GM18502 (cell line): ENCODE results near the gene USP6NL.

ENCODE experiments used
- ATAC-seq: cut with Tn5 transposase; IDR thresholded peaks from one replicate; pipeline ENCODE4 v1.9.1; 2021; ENCODE audit warnings: mild to moderate bottlenecking; ENCODE audit not compliant: unreplicated experiment, poor library complexity

The USP6NL gene

DNA sequence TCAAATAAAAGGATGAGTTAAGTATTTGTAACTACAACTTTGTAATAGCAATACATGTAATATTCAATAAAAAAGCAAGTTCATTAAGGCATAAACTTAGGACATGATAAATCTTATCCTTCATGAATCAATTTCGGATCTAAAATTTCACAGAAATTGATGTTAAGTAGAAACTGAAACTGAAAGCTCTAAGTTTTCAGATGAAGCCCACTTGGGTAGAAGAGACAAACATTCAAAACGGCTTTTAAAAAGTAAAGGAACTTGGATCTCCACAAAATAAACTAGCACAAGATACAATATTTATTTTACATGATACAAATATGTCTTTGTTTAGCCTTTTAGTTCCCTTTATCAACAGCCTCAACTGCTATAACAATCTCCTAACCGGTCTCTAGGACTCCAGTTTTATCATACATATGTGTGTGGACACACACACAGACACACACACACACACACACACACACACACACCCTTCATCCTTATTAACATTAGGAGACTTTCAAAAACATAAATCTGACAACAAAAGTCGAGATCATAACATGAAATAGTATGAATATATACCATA is 83.7 kb downstream of the USP6NL start:
- no peak for ATAC-seq

DNA sequence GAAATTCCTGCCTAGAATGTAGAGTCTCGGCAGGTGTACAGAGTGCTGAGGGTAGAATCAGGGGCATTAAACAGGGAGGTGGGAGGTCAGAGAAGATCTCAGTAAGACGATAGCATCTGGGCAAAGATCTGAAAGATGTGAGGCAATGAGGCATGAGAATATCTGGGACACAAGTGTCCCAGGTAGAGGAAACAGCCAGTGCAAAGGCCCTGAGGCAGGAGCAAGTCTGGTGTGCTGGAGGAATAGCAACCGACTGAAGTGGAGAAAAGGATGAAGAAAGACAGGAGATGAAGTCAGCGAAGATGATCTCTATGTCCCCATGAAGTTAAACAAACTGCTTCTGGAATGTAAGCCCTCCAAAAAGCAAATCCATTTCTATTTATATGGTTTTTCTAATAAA is 84.4 kb downstream of the USP6NL start:
- no peak for ATAC-seq

DNA sequence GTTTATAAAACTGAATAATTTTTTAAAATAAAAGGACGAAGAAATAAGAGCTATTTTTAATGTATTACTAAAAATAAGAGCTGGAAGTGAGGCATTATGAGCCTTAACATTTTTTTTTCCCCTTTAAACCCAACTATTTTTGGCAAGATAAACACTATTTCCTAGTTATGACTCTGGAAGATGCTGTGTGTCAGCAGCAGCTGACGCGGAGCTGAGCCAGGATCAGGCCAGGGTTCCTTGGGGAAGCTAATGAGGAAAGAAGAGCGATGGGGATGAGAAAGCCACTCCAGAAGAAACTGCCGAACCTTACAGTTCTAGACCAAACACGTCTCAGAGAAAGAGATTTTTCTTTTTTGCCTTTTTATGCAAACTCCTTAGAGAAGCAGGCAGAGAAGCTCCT is 85.9 kb downstream of the USP6NL start:
- ATAC-seq: no peak

DNA sequence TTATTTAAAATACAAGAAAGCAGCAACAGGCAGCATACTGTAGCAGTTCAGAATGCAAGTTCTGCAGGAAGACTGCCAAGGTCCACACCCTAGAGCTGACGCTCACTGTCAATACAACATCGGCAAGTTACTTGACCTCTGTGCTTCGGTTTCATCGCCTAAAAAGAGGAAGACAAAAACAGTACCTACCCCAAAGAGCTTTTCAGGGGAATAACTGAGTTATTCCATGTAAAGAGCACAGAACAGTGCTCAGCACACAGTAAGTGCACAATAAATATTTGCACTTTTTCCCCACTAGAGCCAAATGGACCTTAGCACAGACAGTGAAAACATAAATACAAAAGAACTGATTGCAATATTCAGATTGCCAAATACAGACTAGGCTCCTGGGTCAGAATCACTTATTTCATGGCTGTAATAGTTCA is 88.6 kb downstream of the USP6NL start:
- no peak for ATAC-seq

DNA sequence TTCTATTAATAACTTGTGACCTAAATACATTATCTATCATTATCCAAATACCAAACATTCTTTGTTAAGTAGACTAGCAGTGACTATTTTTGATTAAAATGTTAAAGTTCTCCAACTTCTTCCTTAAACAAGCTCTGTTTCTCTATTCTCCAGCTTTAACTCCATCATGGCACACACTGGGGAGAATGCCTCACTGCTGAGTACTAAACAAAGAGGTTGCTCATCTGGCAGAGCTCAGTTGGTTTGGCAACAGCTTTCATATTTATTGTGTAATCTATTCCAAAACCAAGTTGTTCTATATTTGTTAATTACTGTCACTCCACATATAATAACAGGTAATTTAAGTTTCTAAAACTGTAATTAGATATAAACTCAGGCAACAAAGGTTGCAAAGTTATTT is 89.6 kb downstream of the USP6NL start:
- no peak for ATAC-seq

DNA sequence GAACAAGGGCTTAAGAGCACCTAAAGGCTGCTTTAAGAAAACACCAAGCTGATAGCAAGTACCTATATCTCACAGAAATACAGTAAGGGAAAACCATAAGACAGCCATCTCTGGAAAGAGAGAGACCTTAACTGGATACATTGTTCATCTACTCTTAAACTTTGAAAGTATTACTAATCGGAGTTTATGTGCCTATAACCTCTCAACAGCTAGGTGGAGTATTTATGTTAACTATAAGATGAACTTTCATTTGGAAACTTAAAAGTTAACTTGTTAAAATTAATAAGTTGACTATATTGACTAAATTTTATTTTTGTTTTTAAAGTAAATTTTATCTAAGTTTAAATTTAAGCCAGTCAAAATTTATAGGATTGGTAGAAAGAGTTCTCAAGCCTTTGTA is 90.6 kb downstream of the USP6NL start:
- ATAC-seq: no peak

DNA sequence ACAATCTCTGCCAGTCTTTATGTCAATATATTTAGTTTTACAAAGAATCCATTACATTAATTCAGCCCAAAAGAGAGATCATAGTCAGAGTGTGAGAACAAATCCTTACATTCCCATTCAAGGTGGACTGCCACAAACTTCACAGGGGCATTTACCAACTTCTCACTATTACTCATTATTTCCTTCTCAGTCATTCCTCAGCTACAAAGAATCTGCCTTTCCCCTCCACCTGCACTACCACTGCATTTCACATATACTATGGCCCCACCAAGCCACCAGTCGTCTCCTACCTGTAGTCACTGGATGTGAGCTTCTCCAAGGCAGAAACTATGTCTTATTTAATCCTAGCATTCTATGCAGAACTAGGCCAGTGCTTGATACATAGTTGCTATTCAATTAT is 94.3 kb downstream of the USP6NL start:
- ATAC-seq: peak; percentile 59

DNA sequence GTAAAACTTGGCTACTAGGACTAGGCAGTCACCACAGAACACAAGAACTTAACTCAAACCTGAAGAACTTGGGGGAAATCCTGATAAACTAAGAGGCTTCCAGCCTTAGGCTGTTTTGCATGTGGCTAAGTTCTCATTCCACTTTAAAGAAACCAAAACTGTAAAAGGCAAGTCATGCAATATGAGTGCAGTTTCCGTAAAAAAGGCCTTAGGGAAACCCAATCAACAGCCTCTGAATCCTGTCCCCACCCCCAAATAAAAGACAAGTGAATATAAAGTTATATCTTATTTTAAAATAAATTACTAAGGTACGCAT is 95.1 kb downstream of the USP6NL start:
- peak; percentile 58 for ATAC-seq

DNA sequence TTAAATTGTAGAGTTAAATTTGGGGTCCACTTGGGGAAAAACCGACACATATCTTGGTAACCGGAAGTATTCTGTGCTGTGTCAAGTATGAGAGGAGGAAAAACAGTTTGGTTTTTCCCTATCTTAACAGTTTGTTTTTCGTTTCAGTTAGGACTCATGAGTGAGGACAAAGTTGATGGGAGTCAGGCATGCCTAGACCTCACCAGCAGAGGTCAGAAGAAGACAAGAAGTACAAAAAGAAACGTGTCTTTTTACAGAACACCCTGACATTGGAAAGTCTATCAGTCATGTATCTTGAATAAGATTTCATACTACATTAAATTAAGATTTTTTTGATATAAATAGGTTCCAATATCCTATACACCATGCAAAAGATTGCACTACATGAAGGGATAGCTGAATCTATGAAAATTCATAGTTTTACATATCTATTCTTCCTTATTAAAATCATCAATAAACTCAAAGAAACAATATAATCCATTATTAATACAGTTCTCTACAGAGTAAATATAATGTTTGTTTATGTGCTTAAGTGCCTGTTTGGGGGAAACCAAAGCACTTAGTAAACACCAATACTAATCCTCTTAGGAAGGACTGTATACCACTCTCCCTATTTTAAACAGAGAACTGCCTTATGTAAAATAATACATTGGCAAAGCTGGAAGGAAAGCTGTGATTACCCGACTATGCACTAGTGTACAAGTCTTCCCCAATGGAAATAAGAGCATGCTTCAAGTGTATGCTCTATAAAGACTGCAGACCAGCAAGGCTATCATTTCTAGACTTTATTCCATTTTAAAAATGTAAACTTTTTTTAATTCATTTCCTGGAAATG is 95.6 kb downstream of the USP6NL start:
- ATAC-seq: peak; percentile 15

DNA sequence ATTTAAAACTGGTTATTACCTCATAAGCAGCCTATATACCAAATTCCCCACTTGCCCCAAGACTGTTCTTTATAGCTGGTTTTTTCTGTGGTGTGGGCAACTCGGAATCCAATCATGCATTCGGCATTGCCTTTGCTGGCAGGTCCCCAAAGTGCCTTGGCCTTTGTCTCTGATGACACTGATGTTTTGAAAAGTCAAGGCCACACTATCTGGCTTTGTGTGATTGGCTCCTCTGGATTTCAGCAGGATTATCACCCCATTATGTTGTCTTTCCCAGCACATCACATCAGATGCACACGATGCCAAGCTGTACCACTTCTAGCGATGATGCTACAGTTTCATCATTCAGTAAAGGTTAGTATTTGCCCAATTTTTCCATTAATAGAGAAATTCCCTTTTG is 97.7 kb downstream of the USP6NL start:
- no peak for ATAC-seq

DNA sequence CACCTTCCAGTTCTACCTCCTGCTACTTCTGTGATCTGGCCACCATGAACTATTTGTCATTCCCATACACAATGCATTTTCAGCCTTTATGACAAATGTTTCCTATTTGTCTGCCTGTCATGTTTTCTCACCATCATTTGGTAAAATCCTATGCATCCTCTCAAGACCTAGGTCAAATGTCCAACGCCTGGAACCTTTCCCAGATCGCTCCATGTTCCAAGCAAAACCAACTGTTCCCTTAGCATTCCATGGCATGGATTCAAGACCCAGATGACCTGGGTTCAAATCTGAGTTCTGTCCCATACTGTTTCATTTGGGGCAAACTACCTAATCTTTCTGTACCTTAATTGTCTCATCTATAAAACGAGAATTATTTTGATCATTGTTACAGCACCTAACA is 98.9 kb downstream of the USP6NL start:
- ATAC-seq: no peak

DNA sequence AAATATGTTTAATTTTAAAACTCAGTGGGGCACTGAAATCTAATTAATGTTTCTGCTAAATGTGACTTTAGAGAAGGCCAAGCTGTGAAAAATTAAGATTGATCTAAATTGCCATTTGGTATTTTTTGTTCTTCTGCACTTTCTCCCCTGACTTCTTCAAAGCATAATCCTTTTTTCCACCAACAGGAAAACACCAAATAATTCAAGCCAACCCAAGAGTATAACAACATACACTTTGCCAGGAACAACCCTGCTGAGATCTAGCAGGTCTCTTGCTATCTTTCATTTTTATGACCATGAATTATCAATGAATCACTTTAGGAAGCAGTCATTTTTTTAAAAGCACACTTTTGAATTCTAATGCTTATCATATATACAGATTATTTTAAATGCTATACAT is 100.1 kb downstream of the USP6NL start:
- ATAC-seq: no peak

DNA sequence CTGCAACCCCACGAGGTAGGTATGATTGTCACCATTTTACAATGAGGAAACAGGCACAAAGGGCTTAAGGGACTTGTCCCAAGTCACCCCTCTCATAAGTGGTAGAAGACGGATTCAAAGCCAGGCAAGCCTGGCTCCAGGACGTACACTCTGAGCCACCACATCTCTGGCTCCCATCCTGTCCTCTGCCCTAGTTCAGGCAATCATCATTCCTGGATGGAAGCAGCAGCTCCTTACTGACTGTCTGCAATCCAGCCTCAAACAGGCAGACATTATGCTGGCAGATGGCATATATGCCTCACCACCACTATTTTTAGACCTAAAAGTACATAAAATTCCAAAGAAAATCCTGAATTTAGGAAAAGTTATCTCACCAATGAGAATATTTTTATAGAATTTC is 100.7 kb downstream of the USP6NL start:
- ATAC-seq: no peak

DNA sequence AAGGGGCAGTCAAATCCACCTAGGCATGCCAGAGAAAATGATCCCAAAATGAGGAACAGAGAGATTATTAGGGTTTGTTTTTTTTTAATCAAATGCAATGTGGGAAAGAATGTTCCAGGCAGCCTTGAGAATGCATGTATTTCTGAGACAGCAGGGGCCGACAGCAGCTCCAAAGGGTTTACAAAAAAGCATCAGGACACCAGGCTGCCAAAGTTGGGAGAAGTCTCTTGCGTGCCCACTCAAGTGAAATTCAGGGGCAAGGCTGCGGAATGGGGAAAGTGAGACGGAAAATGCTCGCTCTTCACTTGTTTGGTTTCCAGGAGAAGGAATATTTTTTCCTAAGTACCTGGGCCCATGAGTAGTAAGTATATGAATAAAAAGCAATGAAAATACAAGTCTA is 101.2 kb downstream of the USP6NL start:
- ATAC-seq: no peak

DNA sequence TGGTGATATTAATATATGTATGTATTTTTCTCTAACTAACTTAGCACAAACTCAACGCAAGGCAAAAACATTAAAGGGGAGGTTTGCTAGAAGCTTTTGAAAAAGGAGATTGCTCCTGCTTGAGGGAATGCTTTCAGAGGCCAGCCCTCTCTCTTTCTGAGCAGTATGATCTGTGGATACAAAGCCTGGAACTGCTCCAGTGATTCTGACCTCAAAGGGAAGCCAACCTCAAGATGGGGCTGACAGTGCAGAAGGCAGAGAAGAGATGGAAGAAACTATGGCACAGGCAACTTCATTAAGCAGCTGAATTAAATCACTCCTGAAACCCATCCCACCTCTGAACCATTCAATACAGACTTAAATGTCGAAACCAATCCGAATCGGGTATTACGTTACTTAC is 102.4 kb downstream of the USP6NL start:
- no peak for ATAC-seq

DNA sequence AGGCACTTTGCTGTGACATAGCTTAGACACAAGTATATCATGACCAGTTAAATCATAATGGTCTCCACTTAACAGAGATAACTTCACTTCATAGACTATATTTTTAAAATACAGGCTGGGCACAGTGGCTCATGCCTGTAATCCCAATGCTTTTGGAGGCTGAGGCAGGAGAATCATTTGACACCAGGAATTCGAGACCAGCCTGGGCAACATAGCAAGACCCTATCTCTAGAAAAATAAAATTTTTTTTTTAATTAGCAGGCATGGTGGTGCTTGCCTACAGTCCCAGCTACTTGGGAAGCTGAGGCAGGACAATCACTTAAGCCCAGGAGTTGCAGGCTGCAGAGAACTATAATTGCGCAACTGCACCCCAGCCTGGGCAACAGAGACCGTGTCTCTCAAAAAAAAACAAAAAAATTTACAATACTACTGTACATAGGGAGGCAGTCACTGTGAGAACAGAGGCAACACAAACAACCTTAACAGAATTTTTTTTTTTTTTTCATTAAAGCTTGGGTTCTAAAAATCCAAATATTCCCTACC is 105.1 kb downstream of the USP6NL start:
- ATAC-seq: no peak

DNA sequence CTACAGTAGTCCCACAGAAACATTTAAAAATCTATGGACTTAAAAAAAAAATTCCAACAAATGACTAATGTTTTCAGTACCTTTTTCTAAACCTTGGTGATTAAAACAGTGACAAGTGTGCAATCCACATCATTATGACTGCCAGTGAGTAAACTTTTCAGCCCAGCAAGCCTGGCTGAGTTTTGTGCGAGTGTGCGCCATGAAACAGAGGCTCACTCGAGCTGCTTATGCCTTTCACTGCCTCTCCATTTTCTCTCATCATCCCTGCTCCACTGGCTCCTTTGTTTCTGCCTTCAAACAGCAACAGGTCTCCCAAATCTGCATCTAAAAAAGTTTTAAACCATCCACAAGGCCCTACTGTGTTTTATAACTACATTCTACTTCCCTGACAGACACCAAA is 105.8 kb downstream of the USP6NL start:
- ATAC-seq: no peak

DNA sequence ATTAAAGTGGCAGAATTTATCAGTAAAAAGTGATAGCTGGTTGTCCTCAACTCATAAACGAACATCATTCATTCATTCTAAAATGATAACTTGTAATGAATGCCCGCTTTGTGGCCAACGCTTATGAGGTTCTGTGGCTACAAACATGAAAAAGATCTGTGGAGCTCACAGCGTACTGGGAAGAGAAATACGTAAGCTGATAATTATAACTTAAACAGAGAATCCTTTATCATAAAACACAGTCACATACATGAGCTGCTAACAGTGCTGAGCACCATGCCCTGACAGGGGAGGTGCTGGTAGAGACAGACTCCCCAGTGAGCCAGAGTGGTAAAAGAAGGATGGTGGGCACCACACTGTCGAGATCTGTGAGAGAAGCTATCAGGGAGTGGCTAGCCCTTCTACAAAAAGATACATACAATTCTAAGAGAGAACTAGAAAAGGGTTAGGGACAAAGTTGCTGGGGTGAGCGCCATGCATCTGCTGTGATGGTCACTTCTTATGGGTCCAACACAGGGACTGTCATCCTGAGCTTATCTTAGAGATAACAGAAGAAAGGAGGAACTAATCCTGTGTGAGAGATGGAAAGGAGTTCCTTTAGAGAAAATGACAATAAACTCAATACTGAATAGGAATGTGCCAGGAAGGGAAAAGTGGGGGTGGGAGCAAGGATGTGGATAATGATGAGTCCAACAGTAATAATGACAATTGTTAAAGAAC is 106.7 kb downstream of the USP6NL start:
- no peak for ATAC-seq

DNA sequence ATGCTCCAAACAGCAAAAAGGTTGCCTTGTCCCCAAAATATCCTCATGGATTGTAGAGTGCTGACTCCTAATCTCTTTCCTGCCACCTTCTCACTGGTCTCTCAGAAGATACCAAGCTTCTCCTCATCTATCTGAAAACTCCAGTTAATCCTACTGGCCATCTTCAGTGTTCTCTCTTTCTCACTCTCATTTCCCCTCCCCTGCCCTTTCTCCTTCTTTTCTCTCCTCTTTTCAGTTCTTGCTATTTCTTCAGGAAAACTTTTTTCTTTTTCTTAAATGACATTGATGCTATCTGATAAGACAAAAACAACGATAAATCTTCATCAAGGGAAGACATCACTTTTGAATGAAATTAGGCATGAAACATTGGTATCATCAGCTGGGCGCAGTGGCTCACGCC is 109.8 kb downstream of the USP6NL start:
- no peak for ATAC-seq

DNA sequence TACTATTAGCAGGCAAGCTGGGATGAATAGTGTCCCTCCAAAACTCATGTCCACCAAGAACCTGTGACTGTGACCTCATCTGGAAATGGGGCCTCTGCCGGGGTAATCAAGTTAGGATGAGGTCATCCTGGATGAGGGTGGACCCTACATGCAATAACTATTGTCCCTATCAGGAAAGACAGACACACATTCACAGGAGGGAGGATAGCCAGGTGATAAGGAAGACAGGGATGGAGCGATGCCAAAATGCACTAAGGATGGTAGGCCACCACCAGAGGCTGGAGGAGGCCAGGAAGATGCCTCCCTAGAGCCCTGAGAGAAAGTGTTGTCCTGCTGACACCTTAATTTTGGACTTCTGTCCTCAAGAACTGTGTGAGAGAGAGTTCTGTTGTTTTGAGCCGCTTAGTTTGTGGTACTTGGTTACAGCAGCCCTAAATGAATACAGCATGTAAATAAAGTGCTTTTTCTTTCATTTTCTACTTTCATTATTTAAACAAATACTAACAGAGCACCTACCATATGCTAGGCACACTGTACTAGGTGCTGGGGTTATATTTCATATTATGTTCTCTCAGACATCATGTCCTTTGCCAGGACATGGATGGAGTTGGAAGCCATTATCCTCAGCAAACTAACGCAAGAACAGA is 111.9 kb downstream of the USP6NL start:
- ATAC-seq: peak; percentile 76

DNA sequence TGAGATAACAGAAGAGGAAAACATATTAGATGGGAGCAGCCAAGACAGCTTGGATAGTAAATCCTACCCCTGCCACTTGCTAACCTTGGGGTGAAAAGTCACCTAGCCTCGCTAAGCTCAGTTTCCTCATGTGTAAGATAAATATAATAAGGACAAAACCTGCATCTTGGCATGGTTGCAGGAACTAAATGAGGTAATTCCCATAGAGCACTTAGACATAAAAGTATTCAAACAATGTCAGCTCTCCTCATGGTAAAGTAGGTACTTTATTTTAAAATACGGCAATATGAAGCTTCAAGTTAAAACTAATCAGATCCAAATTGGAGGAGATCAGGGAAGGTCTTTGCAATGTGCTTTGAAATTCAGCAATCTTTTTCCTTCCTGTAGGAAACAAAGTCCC is 113.1 kb downstream of the USP6NL start:
- ATAC-seq: no peak
